ENCODE results near the gene GLI1.

GLI1 gene

GRCh38 chr12:57521525-57522010, 62.0 kb downstream of the GLI1 start:
- DNase-seq = peak in 1 of 3 donors; percentile 7
